Measurements from ENCODE around the gene TMOD1. TPM values are rescaled to one million over a fixed set of nuclear protein-coding genes. Genes with fewer than 3 reads are reported as not detected.
A peak's percentile ranks its signal among the peaks of the same experiment; 100 is the strongest.
"Not testable (repeated sequence)": the region's sequence is repeated elsewhere in the genome, so short reads cannot be mapped to it uniquely, and the experiment has no call there.

TMOD1 gene
- 1 to 10 TPM; 1.2 to 8.1 (median 1.8) TPM for polyA plus RNA-seq (ENCODE audit: insufficient read depth in 1 of 5, insufficient read length in 5 of 5, low replicate concordance in 1 of 5)
- long read RNA-seq, donor 1, partial matches to known transcripts: 82 of 82 reads
- long read RNA-seq, donor 1, other reads (novel, unspliced or antisense): 0 of 82 reads
- long read RNA-seq, donor 2: 0 reads
- long read RNA-seq, donor 3: 0 reads
- long read RNA-seq, donor 4, partial matches to known transcripts: 8 of 9 reads
- long read RNA-seq, donor 4, other reads (novel, unspliced or antisense): 0 of 9 reads
- long read RNA-seq, donor 5, partial matches to known transcripts: 0 of 2 reads
- long read RNA-seq, donor 5, other reads (novel, unspliced or antisense): 0 of 2 reads
- long read RNA-seq, donor 6: 0 reads
- long read RNA-seq, donor 7, partial matches to known transcripts: 6 of 6 reads
- long read RNA-seq, donor 7, other reads (novel, unspliced or antisense): 0 of 6 reads
- long read RNA-seq, donor 8: 0 reads

DNA sequence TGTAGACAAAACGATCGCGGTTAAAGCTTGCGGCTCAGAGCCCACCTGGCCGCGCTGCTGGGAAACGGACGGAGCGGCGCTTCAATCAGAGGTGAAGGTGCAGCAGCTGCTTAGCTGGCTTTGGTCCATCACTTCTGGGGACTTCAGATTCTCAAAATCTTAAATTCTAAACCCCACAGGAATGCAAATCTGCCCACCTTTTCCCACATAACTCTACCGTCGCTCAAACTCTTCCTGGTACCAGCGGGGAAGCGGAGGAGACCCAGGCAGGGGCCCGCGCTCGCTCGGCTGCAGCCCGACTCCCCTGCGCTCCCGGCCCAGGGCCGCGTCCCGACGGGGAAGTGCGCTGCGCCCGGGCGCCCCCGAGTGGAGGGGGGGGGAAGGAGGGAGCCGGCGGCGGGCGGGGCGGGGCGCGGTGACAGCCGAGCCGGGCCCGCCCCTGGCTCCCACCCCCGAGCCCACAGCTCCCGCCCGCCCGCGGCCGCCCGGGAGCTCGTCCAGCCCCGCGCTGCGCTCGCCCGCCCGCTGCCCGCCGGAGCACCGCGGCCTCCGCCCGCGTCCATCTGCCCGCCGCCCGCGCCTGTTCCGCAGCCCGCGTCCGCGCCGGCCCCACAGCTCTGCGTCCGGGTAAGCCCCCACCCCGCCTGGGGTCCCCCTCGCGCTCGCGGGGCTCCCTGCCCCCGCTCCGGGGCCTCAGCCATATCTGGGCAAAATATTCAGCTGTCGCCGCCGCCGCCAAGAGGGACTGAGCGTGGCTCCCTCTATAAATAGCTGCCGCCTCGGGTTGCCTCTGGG lies at the start of gene TMOD1:
TSS of gene TMOD1 (plus strand) at position 490 of the 795 bp plus-strand sequence. CDS start 22,523 bp downstream, outside the sequence.
- peak in 1 of 2 donors; percentile 14 for DNase-seq

DNA sequence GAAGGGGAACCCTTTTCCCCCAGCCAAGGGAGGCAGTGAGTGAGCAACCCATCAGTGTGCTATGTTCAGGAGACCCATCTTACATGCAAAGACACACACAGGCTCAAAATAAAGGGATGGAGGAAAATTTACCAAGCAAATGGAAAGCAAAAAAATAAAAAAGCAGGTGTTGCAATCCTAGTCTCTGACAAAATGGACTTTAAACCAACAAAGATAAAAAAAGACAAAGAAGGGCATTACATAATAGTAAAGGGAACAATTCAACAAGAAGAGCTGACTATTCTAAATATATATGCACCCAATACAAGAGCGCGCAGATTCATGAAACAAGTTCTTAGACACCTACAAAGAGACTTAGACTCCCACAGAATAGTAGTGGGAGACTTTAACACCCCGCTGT lies 47.9 kb upstream of the TMOD1 start:
- DNase-seq: not testable (repeated sequence)

DNA sequence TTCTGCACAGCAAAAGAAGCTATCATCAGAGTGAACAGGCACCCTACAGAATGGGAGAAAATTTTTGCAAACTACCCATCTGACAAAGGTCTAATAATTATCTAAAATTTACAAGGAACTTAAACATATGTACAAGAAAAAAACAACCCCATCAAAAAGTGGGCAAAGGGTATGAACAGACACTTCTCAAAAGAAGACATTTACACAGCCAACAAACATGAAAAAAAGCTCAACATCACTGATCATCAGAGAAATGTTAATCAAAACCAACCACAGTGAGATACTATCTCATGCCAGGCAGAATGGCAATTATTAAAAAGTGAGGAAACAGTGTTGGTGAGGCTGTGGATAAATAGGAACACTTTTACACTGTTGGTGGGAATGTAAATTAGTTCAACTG lies 44.6 kb upstream of the TMOD1 start:
- DNase-seq: not testable (repeated sequence)

DNA sequence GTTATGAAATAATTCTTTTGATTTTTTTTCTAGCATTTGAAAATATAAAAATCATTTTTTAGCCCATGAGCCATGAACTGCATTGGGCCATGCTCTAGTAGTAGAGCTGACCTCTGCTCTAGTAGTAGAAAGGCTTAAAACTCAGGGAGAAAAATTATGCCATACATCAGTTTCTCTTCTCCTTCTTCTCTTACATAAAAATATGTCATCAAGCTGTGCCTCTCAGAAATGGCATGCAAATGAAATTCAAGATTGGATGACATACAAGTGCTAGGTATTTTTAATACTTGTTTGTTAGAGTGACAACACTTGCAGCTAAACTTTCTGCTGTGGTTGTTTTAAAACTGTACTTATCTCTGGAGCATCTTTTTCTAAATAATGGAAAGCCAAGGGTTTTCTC lies 42.1 kb upstream of the TMOD1 start:
- no peak for DNase-seq

DNA sequence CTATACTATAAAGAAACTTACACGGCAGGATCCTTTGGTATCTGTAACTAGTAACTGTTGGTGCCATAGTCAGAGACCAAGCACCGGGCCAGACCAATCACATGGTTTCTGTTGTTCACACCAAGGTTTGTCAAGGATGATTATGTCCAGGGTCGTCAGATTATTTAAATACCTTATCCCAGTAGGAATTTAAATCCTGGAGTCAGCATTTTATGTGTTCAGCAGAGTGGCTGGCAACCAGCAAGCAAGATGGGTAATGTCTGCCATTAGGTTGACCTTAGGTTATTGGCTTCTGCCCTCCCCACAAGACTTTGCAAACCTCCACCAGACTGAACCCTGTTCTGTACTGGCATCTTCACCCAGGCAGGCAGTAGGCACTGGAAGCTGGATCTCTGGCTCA lies 39.3 kb upstream of the TMOD1 start:
- DNase-seq: no peak

DNA sequence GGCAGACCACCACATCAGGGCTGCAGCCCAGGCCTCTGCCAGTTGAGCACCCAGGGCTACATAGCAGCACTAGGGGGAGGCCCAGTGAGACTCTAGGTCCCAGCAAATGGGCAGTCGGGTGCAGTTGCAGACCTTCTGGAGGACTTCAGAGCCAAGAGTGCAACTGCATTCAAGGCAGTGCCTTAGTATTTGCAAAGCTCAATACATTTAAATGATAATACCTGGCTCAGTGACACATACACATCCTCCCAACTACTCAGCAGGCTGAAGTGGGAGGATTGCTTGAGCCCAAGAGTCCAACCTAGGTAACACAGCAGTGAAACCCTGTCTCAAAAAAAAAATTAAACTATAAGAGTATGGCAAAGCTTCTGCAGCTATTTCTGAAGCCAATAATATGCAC lies 38.6 kb upstream of the TMOD1 start:
- DNase-seq: no peak

DNA sequence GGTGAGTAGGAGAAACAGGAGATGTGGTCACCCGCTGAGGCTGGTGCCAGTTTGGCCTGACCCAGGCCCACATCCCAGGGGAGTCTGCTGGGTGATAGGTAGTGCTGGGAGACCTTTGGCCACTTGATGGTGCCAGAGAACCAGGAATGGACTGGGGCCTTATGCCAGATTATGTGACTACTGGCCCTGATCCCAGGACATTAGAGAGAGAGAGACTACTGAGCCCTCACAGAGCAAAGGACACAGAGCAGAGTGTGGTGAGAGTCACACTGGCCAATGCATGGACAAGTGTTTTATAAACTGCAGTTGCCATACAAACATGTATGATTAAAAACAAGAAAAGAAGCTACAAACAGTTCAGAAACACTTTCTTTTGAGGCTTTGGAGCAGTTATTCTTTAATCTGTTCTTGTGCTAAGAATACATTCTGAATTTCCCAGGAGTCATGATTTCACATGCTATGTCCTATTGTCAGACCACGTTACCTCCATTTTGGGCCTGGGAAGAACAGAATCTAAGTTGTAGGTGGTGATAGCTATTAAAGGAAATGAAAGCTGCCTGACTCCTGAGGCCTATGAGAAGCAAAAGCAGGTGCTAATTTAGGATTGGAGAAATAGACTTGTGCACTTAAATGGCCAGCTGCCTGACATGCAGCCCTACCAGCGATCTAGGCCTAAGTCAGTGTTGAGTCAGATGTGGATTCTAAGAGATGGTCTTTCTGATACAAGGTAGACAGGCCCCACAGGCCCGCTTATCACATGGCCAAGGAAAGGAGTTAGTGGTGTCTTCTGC lies 32.6 kb upstream of the TMOD1 start:
- peak; percentile 58 to 68 for DNase-seq

DNA sequence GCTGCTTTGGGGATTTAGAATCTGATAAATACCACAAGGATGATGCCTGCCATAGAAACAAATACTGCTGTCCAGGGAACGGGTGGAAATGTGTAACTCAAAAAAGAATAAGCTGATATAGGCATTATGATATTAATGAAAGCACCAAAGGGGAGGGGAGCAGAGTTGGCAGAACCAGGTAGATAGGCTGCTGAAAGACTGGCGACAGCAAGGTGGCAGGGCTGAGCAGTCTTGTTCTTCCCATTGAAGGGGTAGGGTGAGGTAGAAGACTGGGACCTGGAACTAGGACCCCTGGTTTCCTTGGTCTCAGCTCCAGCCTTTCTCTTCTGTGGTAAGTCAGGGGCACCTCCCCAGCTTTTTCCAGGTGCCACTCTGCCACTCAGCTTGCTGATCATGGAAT lies 31.4 kb upstream of the TMOD1 start:
- DNase-seq: no peak

DNA sequence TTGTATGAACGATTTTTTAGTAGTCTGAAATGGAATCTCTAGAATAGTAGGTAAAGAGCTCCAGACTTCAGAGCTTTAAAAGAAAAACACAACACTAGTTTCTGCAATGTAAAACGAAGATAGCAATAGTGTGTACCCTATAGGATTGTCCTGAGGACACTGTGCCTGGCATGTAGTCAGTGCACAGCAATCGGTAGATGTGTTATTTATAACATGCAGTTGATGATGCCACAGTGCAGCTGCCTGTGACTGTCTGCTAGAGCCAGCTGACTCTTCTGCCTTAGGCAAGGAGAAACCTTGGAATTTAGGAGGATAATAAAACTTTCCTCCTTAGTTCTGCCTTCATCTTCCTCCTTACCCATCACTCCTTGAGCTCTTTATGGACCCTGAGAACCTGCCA lies 27.7 kb upstream of the TMOD1 start:
- DNase-seq: no peak

DNA sequence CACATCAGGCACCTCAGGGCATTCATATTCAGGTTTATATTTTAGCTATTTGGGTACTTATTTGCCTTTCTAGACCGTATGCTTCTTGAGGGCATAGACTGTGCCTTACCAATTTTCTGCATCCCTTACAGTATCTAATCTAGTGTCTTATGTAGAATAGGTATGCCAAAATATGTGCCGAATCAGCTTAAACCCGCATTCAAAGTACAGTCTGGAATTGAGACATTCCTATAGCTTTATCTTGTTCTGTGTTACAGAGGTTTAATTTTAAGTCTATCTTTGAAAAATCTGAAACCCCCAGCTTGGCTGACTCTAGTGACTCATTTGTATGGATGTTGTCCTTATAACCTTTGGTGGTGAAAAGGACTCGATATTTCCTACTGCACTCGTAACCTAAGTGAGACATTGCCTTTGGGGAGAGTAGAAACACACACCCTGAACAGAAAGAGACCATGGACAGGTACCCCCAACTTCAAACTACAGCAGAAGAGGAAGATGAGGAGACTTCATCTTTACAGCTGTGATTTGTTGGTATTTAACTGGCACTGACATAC lies 27.0 kb upstream of the TMOD1 start:
- no peak for DNase-seq

DNA sequence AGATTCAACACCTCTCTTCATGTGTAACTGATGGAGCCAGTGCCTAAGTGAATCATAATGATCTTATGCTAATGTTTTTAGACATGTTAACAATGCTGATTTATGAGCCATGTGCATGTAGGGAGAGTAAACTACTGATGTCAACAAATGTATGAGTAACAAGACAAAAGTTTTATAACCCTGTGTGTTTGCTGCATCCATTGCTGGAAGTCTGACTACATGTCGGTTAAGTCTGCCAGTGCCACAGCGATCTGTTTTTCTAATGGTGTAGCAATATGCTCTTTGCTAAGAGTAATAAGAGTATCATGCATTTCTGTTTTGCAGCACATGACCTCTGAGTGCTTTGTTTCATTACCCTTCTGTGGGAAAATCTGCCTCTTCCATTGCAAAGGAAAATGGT lies 26.4 kb upstream of the TMOD1 start:
- DNase-seq: no peak

DNA sequence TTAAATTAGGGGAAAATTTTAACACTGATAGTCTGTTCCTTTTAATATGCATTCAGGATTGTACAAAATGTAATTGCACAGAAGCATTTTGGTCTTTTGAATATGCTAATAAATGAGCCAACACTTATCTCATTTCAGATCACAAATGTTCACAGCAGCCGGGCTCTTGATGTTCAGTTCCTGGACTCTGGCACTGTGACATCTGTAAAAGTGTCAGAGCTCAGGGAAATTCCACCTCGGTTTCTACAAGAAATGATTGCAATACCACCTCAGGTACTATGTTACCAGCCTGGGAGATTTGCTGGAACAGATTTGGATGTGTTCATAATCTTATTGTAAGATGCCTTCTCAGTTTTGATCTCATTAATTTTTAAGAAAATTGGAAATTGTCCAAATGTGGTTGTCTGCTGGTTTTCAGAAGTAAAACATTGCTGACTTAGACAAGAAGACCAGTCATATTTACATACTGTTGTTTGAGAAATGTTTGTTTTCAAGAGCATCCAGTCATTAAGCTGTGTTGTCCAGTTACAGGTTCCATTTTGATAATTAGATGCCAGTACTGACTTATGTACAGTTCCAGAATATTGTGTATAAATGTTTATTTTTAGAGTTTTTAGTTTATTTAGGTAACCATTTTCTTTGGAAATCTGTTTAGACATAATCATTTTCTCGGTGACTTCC lies 23.0 kb upstream of the TMOD1 start:
- no peak for DNase-seq

DNA sequence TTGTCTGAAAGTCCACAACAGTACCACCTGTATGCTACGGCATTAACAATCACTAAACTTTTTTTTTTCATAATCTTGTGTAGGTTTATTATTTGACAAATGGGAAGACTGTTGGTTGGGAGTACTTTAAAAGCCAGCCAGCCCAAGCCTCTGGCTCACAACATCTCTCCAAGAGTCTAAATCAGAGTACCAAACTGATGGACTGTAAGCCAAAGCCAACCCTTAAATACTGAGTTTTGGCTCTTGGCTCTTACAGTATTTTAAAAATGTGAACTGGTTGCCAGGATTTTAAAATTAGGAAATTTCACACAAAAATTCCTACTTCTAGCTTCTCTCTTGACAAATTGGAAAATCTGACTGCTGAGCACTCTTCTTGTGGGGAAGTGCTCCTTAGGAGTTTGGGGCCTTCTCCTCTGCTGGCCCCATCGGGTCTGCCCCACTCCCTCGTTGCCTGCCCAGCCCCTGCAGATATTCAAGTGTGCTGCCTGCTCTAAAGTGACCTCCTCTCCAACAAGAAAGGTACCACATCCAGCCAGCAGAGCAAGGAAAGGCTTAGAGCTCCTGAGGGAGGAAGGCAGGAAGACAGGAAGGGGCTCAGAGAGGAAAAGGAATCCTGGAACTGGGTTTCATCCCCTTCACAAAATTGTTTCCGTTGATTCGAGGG lies 21.8 kb upstream of the TMOD1 start:
- DNase-seq: no peak

DNA sequence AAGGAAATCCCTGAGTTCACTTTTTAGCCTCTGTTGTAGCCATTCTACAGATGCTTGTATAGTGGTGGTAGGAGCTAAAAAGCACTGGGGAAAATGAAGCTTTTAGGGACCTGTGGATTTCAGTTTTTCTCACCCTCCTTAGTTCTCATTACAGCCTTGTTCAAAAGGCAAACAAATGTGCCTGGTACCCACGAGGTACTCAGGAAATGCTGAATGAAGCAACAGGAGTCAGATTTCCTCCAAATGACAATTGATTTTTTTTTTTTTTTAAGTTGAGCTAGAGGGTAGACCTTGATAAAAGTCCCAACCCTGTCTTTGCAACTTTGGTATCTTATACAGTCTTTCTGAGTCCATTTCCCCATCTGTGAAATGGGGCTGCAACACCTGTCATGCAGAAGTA lies 21.3 kb upstream of the TMOD1 start:
- no peak for DNase-seq

DNA sequence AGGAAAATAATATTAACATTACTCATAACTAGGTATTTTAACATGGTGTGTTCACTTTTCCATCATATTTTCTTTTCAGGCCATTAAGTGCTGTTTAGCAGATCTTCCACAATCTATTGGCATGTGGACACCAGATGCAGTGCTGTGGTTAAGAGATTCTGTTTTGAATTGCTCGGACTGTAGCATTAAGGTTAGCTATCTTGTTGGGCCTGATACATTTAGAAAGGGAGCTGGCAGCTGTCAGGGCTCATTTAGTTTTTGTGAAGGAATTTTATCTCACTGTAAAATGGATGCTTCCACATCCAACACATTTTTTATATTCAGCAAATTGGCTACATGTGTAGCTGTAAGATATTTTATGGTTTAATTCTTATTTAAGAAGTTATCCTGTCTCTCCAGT lies 20.7 kb upstream of the TMOD1 start:
- no peak for DNase-seq

DNA sequence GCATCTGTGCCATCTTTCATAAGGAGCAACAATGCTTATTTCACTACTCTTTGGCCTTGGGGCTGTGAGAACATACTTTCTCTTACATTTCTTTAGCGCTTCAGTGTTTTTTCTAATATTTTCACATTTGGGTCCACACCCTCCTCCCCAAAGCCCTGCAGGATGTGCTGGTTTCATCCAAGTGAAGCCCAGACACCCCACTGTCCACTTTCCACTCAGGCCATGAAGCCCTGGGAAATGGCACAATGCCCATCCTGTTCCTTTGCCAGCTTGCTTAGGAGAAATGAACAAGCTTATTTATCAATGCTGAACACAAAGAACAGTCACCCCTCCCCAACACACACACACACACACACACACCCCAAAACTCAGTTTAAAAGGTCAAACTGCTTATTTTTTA lies 17.3 kb upstream of the TMOD1 start:
- no peak for DNase-seq

DNA sequence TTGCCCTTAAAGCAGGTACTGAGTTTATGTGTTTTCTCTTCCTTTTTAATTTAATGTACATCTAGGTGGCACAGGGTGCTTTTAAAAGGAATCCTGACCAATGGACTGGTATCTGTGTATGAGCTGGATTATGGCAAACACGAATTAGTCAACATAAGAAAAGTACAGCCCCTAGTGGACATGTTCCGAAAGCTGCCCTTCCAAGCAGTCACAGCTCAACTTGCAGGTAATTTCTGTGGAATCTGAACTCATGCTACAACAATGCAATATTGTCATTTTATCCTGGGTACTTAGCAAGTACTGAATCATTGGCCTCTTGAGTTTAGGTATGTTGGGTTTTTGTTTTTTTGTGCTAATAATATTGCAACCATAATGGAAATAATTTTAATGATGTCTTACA lies 14.4 kb upstream of the TMOD1 start:
- DNase-seq: no peak

DNA sequence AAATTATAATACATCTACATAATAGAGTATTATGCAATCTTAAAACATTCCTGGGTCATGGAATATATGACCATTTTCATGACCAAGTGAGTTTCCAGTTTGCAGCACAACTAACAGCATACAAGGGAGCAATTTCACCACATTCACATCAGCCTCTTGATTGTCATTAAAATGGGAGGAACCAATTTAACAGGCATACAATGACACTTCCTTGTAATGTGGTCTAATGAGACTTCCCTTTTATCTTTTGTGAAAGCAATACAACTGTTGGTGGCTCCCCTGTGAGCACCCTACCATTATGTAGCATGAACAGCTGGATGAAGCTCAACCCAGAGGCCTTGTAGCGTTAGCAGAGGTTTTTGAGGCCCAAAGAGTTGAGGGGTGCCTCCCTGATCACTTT lies 13.6 kb upstream of the TMOD1 start:
- DNase-seq: no peak

DNA sequence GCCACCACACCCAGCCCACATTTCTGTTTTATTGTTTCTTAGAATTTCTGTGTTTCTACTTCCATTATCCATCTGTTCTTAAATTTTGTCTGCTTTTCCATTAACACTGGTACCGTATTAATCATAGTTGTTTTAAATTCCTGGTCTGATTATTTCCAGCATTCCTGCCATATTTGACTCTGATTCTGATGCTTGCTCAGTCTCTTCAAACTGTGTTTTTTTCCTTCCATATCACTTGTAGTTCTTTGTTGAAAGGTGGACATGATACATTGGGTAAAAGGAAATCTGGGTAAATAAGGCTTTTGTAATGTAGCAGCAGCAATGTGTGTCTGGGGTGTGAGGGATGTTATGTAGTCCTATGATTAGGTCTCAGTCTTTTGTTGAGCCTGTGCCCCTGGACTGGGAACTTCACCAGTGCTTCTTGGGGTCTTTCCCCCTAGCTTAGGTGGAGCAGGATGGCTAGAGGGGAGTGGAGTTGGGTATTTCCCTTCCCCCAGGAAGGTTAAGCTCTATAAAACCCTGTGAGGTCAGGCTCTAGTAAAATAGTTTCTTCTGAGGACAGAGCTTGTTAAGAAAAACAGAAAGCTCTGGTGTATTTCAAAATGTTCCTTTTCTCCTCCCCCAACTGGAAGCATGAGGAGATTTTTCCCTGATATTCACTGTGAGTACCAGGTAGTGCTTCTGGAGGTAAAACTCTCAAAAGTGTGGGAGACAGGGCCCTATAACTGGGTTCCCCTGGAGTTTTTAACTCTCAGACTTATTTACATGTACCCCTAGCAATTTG lies 10.1 kb upstream of the TMOD1 start:
- DNase-seq: no peak
